Measurements from ENCODE around the gene NSD2.

The NSD2 gene

GRCh38 chr4:1864076-1865008, 6.9 kb upstream of the NSD2 start:
- no peak for DNase-seq (ENCODE audit: low read depth)
- no peak overlapping the region for H3K4me3 ChIP-seq (ENCODE audit: low read depth, low read length)
- TF ChIP-seq CTCF (IDR thresholded peaks at IDR 0.05; ENCODE audit: control insufficient read depth, extremely low read depth, insufficient read depth): no peak

- TF ChIP-seq CTCF (IDR thresholded peaks at IDR 0.05; ENCODE audit: control insufficient read depth, extremely low read depth, insufficient read depth): no peak
- no peak for DNase-seq (ENCODE audit: low read depth)
- no peak overlapping the region for H3K4me3 ChIP-seq (ENCODE audit: low read depth, low read length)
Measured at GRCh38 chr4:1866189-1866661, 5.0 kb upstream of the NSD2 start.

- H3K4me3 ChIP-seq (ENCODE audit: low read depth, low read length): no peak overlapping the region
- DNase-seq (ENCODE audit: low read depth): no peak
- TF ChIP-seq CTCF (IDR thresholded peaks at IDR 0.05; ENCODE audit: control insufficient read depth, extremely low read depth, insufficient read depth): no peak
Measured at GRCh38 chr4:1868293-1868692, 2.9 kb upstream of the NSD2 start.

- no peak for TF ChIP-seq CTCF (IDR thresholded peaks at IDR 0.05; ENCODE audit: control insufficient read depth, extremely low read depth, insufficient read depth)
- H3K4me3 ChIP-seq (ENCODE audit: low read depth, low read length): no peak overlapping the region
- no peak for DNase-seq (ENCODE audit: low read depth)
Measured at GRCh38 chr4:1868912-1869311, 2.3 kb upstream of the NSD2 start.

- no peak for DNase-seq (ENCODE audit: low read depth)
- no peak for TF ChIP-seq CTCF (IDR thresholded peaks at IDR 0.05; ENCODE audit: control insufficient read depth, extremely low read depth, insufficient read depth)
Measured at GRCh38 chr4:1869530-1870327, 1.5 kb upstream of the NSD2 start.

DNA sequence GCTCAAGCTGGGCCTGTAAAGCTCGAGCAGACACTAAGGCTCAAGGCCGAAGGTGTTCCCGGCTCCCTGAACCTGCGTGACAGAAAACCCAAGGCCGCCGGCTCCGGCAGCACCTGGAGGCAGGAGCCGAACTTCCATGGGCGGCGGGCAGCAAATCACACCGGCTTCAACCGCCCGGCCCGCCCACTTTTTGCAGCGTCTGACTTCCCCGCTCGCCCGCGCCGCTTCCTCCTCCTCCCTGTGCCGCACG, 940 bp upstream of the NSD2 start:
- TF ChIP-seq CTCF (IDR thresholded peaks at IDR 0.05; ENCODE audit: control insufficient read depth, extremely low read depth, insufficient read depth): no peak
- DNase-seq (ENCODE audit: low read depth): peak; percentile 71
- peak overlapping the region; percentile 65 for H3K4me3 ChIP-seq (ENCODE audit: low read depth, low read length)

More at GRCh38 chr4:1869530-1870327, 1.5 kb upstream of the NSD2 start:
- peak overlapping the region; percentile 65 for H3K4me3 ChIP-seq (ENCODE audit: low read depth, low read length)
